Pancreas (tissue), 10 donors: ENCODE data around the gene ZNF594. TPM values are rescaled to one million over a fixed set of nuclear protein-coding genes. Genes with fewer than 3 reads are reported as not detected.
"Not testable (repeated sequence)": the region's sequence is repeated elsewhere in the genome, so short reads cannot be mapped to it uniquely, and the experiment has no call there.

Source experiments
- ATAC-seq, 4 donors: fragments of 200-7000 bp; cut with Tn5 transposase; one replicate each; pipeline versions ENCODE4 v1.8.0 to v1.9.1; 2020; ENCODE audit warnings: mild to moderate bottlenecking in 4 of 4, moderate library complexity in 4 of 4
- DNase-seq, 6 donors: peaks; one replicate each; pipeline ENCODE4 v3.0.0-alpha.2; 2020
- FAIRE-seq: peaks from 2 replicates; lab custom pipeline; 2012; peaks lifted over from hg19 to GRCh38; lab: Jason Lieb, UNC
- H3K27ac ChIP-seq, 4 donors: fragments of 200-600 bp; sonication (generic); 1 replicate in 3 of 4; 2 replicates in 1 of 4; pipeline versions ENCODE4 v1.5.0 to v1.8.0; 2020
- H3K27me3 ChIP-seq, 4 donors: fragments of 200-600 bp; one replicate each; pipeline ENCODE4 v1.8.0; 2021
- H3K36me3 ChIP-seq, 3 donors: fragments of 200-600 bp; sonication (generic) in 1 of 3; one replicate each; pipeline versions ENCODE4 v1.5.0 to v1.8.0; 2020 to 2021
- H3K4me1 ChIP-seq, 3 donors: fragments of 200-600 bp; one replicate each; pipeline ENCODE4 v1.8.0; 2021
- H3K4me3 ChIP-seq, 4 donors: fragments of 200-600 bp; sonication (generic) in 2 of 4; one replicate each; pipeline versions ENCODE4 v1.5.0 to v1.8.0; 2020 to 2021
- H3K9me3 ChIP-seq, 4 donors: fragments of 200-600 bp; one replicate each; pipeline ENCODE4 v1.8.0; 2021
- WGBS, 2 donors: extraction: QIAGEN DNeasy Blood & Tissue Kit; methylation state at CpG; one replicate each; pipeline ENCODE4 v1.1.7; 2013; 5-methylcytosine and 5-hydroxymethylcytosine counted together
- intact Hi-C, 3 donors: fragments of 100-400 bp; cut with DNase I; formaldehyde crosslinking; loops; one replicate each; pipeline versions ENCODE4 v1.11.1 to v1.14.2; 2022
- polyA plus RNA-seq, 2 donors: library from polyadenylated mRNA; stranded (reverse); fragments of 200-250 nt; gene quantifications; one replicate each; pipeline ENCODE4 v1.2.3, GENCODE V29; 2013
- total RNA-seq, 6 donors: library from RNA; stranded (reverse); fragmentation: NEBNext Ultra II Directional in 4 of 6; extraction: Animal tissue kit (Norgen Biotek cat#: 25700) in 4 of 6; gene quantifications; one replicate each; pipeline versions ENCODE4 v1.2.1 to v1.2.4, GENCODE V29; 2021 to 2023
- TF ChIP-seq, protein P1 (sequence below), 4 donors: fragments of 200-600 bp; sonication (generic) in 3 of 4; IDR thresholded peaks; one replicate each; pipeline versions ENCODE4 v1.5.0 to v1.8.0; 2021; ENCODE audit warnings: antibody characterized with exemption in 4 of 4
- donor health status: healthy with polysubstance abuse.
- donor health status: DM: no; HTN: no; CAD: no; lungs with moderate emphysema.
- donor health status: DM: no; HTN: no; CAD: no.
- donor health status: control.
- donor health status: control.
- donor health status: Bipolar disorder and iron deficiency.
- donor health status: DM: yes; HTN: yes; CAD: no.
- donor health status: DM: no; HTN: no; CAD: no.
- donor health status: DM: no; HTN: no; CAD: no.
- donor health status: DM: yes; HTN: yes; CAD: no.

The ZNF594 gene
- total and polyA plus RNA-seq, 8 donors, result 2.0 to 6.9 (median 3.0) TPM

GRCh38 chr17:5182597-5183409 lies 8.9 kb downstream of the ZNF594 start:
- WGBS, 2 donors, result 97 to 99% methylated on average over 6 of the region's 6 CpGs
- Histone ChIP-seq H3K9me3 (peaks cover 0 to 36% (median 22%) of the 10 kb centered on the region in 4 donors), H3K36me3 (peaks cover 0 to 8% (median 0%) of the 10 kb centered on the region in 3 donors), H3K4me3 (no peak overlapping the region), H3K27me3 (no peaks in the 10 kb centered on the region), H3K27ac (no peak overlapping the region), H3K4me1 (no peaks in the 10 kb centered on the region)
- DNase-seq (no peak), ATAC-seq (no peak), FAIRE-seq (no peak)
- TF ChIP-seq, protein P1, sequence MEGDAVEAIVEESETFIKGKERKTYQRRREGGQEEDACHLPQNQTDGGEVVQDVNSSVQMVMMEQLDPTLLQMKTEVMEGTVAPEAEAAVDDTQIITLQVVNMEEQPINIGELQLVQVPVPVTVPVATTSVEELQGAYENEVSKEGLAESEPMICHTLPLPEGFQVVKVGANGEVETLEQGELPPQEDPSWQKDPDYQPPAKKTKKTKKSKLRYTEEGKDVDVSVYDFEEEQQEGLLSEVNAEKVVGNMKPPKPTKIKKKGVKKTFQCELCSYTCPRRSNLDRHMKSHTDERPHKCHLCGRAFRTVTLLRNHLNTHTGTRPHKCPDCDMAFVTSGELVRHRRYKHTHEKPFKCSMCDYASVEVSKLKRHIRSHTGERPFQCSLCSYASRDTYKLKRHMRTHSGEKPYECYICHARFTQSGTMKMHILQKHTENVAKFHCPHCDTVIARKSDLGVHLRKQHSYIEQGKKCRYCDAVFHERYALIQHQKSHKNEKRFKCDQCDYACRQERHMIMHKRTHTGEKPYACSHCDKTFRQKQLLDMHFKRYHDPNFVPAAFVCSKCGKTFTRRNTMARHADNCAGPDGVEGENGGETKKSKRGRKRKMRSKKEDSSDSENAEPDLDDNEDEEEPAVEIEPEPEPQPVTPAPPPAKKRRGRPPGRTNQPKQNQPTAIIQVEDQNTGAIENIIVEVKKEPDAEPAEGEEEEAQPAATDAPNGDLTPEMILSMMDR (IDR thresholded peaks at IDR 0.05), result no peak
- intact Hi-C loops, result no loop called here

- H3K4me3 ChIP-seq, result no peak overlapping the region
- DNase-seq (no peak), FAIRE-seq (no peak), ATAC-seq (no peak)
- 96 to 98% methylated on average over 10 of the region's 10 CpGs for WGBS, 2 donors
- intact Hi-C loops, result no loop called here
- H3K27ac ChIP-seq, result no peak overlapping the region
- no peaks in the 10 kb centered on the region for H3K4me1 ChIP-seq
- TF ChIP-seq, protein P1 (IDR thresholded peaks at IDR 0.05), result no peak
- peaks cover 0 to 36% (median 22%) of the 10 kb centered on the region in 4 donors for H3K9me3 ChIP-seq
- no peaks in the 10 kb centered on the region for H3K27me3 ChIP-seq
- peaks cover 0 to 8% (median 0%) of the 10 kb centered on the region in 3 donors for H3K36me3 ChIP-seq
Observed at GRCh38 chr17:5181509-5182305, 10.0 kb downstream of the ZNF594 start.

DNA sequence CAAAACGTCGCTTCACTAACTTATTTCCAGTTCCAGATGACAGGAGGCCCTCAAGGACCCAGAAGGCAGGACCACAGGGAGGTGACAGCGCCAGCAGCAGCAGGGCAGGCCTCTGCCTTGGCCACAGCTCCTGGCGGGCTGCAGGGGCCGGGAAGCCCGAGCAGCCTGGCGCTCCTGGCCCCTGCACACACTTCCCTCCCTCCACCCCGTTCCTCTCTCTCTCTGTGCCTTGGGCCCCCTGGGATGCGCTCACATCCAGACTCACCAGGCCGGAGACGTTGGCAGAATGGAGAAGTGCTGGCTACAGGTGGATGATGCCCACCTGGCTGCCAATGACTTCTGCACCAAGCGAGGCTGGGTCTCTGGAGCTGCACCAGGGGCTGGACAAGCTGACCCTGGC lies 12.7 kb downstream of the ZNF594 start:
- intact Hi-C loops, result no loop called here
- no peaks in the 10 kb centered on the region for H3K27me3 ChIP-seq
- no peak for FAIRE-seq
- TF ChIP-seq, protein P1 (IDR thresholded peaks at IDR 0.05), result no peak
- no peaks in the 10 kb centered on the region for H3K4me1 ChIP-seq
- H3K4me3 ChIP-seq, result no peak overlapping the region
- H3K36me3 ChIP-seq, result peaks cover 0 to 14% (median 0%) of the 10 kb centered on the region in 3 donors
- H3K27ac ChIP-seq, result no peak overlapping the region
- H3K9me3 ChIP-seq, result peaks cover 0 to 24% (median 17%) of the 10 kb centered on the region in 4 donors
- no peak for ATAC-seq
- DNase-seq, result no peak
- WGBS, 2 donors, result 97 to 98% methylated on average over 12 of the region's 12 CpGs

- H3K36me3 ChIP-seq, H3K4me1 ChIP-seq, H3K27me3 ChIP-seq, ATAC-seq, H3K4me3 ChIP-seq, H3K9me3 ChIP-seq, DNase-seq, intact Hi-C loops, H3K27ac ChIP-seq, FAIRE-seq: not testable (repeated sequence)
- WGBS, 2 donors, result 89 to 92% methylated on average over 7 of the region's 7 CpGs
Observed at GRCh38 chr17:5175027-5175426, 16.6 kb downstream of the ZNF594 start.

DNA sequence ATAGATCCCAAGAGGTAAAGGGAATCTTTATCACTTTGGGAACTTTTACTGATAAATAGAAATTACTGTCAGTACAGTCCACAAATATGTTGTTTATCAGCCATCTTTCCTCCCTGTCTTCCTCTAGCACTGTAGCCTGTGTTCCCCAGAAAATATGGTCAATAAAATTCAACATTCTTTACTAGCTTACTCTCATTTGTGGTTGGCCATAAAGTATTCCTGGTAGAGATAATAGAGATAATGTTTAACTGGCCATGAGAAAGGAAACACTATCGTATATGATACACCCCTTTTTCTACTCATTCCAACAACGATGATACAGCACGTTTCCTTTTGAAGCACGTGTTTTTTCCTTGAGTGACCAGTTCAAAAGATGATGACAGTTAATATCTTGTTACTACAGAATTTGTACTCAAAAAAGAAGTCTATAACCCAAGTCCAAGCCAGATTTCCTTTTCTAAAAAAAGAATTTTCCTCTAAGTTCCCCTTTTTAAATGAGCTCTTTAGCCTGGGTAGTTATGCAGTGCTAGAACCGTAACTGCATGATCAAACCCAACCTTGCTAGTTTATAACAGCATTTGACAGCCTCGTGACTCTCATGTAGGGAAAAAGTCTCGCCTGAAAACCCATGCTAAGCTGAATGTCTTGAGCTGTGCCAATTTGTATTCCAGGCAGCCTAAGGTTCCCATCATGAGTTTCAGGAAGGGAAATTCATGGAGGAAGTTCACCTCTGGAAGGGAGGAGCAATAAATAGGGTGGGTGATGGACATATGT lies 25.7 kb downstream of the ZNF594 start:
- DNase-seq, ATAC-seq: not testable (repeated sequence)

More for the DNA sequence above, 25.7 kb downstream of the ZNF594 start:
- H3K4me3 ChIP-seq, H3K4me1 ChIP-seq, intact Hi-C loops, H3K27ac ChIP-seq, H3K9me3 ChIP-seq, H3K36me3 ChIP-seq, H3K27me3 ChIP-seq: not testable (repeated sequence)
- peak; percentile 63 for FAIRE-seq
- WGBS, 2 donors, result 30 to 45% methylated on average over 5 to 6 of the region's 7 CpGs
